ENCODE measurements around the gene SMCO2. TPM values are rescaled to one million over a fixed set of nuclear protein-coding genes. Genes with fewer than 3 reads are reported as not detected.
A peak's percentile ranks its signal among the peaks of the same experiment; 100 is the strongest.
"Not testable (repeated sequence)": the region's sequence is repeated elsewhere in the genome, so short reads cannot be mapped to it uniquely, and the experiment has no call there.

The SMCO2 gene
- total and polyA plus RNA-seq, 9 donors: 0.16 TPM; not detected in 8

DNA sequence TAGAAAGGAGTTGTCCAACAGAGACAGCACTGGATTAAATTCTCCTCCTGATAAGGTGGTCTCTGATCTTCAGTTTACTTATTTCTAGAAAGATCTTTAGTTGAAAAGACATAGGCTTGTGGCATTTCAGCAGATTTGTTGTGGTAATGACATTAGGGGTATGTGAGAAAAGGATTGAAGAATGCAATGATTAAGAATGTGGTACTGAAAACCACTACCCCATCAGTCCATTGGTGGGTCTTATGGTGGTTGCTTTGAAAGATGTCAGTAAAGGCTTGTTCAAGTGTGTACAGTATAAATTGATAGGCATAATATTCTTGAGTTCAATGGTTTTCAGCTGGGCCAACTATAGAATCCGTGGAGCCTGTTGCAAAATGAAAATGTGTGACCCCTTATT lies 88.2 kb downstream of the SMCO2 start:
- Histone ChIP-seq H3K9me3 (replicated peaks; ENCODE audit: control insufficient read depth, low read depth, low read length) (no peaks in the 10 kb centered on the region), H3K27ac (ENCODE audit: low read length) (no peak overlapping the region), H3K27me3 (ENCODE audit: control insufficient read depth, insufficient read depth, low read length) (no peaks in the 10 kb centered on the region), H3K4me1 (ENCODE audit: control insufficient read depth, insufficient read depth, low read length) (peaks cover 6% of the 10 kb centered on the region), H3K4me3 (ENCODE audit: low read length) (no peak overlapping the region), H3K36me3 (ENCODE audit: control insufficient read depth, insufficient read depth, low read length) (peaks cover 3% of the 10 kb centered on the region)
- no peak for DNase-seq
- WGBS (ENCODE audit: insufficient coverage): no CpG with 5 or more reads among the region's 1 CpG

DNA sequence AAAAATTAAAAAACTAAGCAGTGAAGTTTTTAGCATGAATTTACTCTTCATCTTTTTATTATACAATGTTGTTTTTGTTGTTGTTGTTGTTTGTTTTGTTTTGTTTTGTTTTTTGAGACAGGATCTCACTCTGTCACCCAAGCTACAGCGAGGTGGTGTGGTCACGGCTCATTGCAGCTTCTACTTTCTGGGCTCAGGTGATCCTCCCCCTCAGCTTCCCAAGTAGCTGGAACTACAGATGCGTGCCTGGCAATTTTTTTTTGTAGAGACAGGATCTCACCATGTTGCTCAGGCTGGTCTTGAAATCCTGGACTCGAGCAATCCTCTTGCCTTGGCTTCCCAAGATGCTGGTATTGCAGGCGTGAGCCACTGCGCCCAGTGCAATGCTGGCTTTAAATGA lies 88.8 kb downstream of the SMCO2 start:
- H3K9me3 ChIP-seq (replicated peaks; ENCODE audit: control insufficient read depth, low read depth, low read length): no peaks in the 10 kb centered on the region
- H3K27ac ChIP-seq (ENCODE audit: low read length): no peak overlapping the region
- H3K4me1 ChIP-seq (ENCODE audit: control insufficient read depth, insufficient read depth, low read length): peaks cover 6% of the 10 kb centered on the region
- H3K36me3 ChIP-seq (ENCODE audit: control insufficient read depth, insufficient read depth, low read length): peaks cover 3% of the 10 kb centered on the region
- no peaks in the 10 kb centered on the region for H3K27me3 ChIP-seq (ENCODE audit: control insufficient read depth, insufficient read depth, low read length)
- no peak overlapping the region for H3K4me3 ChIP-seq (ENCODE audit: low read length)
- DNase-seq: no peak
- WGBS (ENCODE audit: insufficient coverage): 67% methylated on average over 3 of the region's 6 CpGs

DNA sequence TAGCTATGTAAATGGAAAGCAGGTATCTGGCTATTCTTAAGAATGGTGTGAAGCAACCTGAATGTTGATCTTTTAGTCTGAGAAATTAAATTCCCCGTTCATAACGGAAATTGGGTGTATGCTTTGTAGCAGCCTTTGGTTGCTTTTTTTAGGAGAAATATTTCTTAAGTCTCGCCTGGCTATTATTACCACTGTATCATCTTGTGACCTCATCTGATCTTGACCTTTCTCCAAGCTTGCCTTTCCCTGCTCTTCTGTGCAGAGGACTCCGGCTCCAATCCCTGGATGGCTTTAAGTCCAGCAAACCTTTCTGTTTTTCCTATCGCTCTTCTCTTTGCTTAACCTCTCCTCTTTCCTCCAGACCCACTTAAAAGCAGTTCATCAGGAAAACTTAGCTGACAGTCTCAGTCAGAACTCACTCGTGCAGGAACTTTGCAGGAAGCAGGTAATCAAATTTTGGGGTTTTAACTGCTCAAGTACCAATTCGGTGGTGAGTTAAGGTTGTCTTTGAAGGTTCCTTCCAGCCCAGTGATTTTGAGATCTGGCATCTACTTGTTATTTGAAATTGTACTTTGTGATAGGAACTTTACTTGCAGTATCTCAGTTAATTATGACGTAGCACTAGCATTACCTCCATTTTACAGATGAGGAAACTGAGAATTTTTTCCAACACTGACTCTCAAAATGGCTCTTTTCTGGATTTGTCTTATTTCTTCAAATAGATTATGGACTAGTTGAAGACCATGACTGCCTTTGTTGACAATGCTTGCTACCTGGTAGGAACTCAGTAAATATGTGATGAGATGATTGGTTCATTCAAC lies 91.5 kb downstream of the SMCO2 start:
- DNase-seq: no peak
- 66% methylated on average over 2 of the region's 8 CpGs for WGBS (ENCODE audit: insufficient coverage)
- H3K4me3 ChIP-seq (ENCODE audit: low read length): no peak overlapping the region
- peaks cover 7% of the 10 kb centered on the region for H3K4me1 ChIP-seq (ENCODE audit: control insufficient read depth, insufficient read depth, low read length)
- H3K27me3 ChIP-seq (ENCODE audit: control insufficient read depth, insufficient read depth, low read length): no peaks in the 10 kb centered on the region
- H3K27ac ChIP-seq (ENCODE audit: low read length): no peak overlapping the region
- H3K9me3 ChIP-seq (replicated peaks; ENCODE audit: control insufficient read depth, low read depth, low read length): no peaks in the 10 kb centered on the region
- H3K36me3 ChIP-seq (ENCODE audit: control insufficient read depth, insufficient read depth, low read length): peaks cover 3% of the 10 kb centered on the region

- Histone ChIP-seq H3K4me1 (ENCODE audit: control insufficient read depth, insufficient read depth, low read length) (peaks cover 7% of the 10 kb centered on the region), H3K36me3 (ENCODE audit: control insufficient read depth, insufficient read depth, low read length) (peaks cover 3% of the 10 kb centered on the region), H3K4me3 (ENCODE audit: low read length) (no peak overlapping the region), H3K27ac (ENCODE audit: low read length) (no peak overlapping the region), H3K27me3 (ENCODE audit: control insufficient read depth, insufficient read depth, low read length) (no peaks in the 10 kb centered on the region), H3K9me3 (replicated peaks; ENCODE audit: control insufficient read depth, low read depth, low read length) (no peaks in the 10 kb centered on the region)
- no CpG with 5 or more reads among the region's 4 CpGs for WGBS (ENCODE audit: insufficient coverage)
- no peak for DNase-seq
Observed at GRCh38 chr12:27539191-27539631, 92.7 kb downstream of the SMCO2 start.

GRCh38 chr12:27541031-27541719 lies 94.6 kb downstream of the SMCO2 start:
- WGBS (ENCODE audit: insufficient coverage): 64% methylated on average over 4 of the region's 8 CpGs
- DNase-seq: no peak
- no peaks in the 10 kb centered on the region for H3K9me3 ChIP-seq (replicated peaks; ENCODE audit: control insufficient read depth, low read depth, low read length)
- H3K4me3 ChIP-seq (ENCODE audit: low read length): no peak overlapping the region
- H3K27me3 ChIP-seq (ENCODE audit: control insufficient read depth, insufficient read depth, low read length): no peaks in the 10 kb centered on the region
- peaks cover 17% of the 10 kb centered on the region for H3K4me1 ChIP-seq (ENCODE audit: control insufficient read depth, insufficient read depth, low read length)
- H3K36me3 ChIP-seq (ENCODE audit: control insufficient read depth, insufficient read depth, low read length): peaks cover under 1% of the 10 kb centered on the region
- H3K27ac ChIP-seq (ENCODE audit: low read length): no peak overlapping the region

GRCh38 chr12:27542628-27543027 lies 96.1 kb downstream of the SMCO2 start:
- H3K36me3 ChIP-seq (ENCODE audit: control insufficient read depth, insufficient read depth, low read length): no peaks in the 10 kb centered on the region
- no peaks in the 10 kb centered on the region for H3K27me3 ChIP-seq (ENCODE audit: control insufficient read depth, insufficient read depth, low read length)
- no peak overlapping the region for H3K27ac ChIP-seq (ENCODE audit: low read length)
- 40% methylated on average over 2 of the region's 5 CpGs for WGBS (ENCODE audit: insufficient coverage)
- no peak for DNase-seq
- no peaks in the 10 kb centered on the region for H3K9me3 ChIP-seq (replicated peaks; ENCODE audit: control insufficient read depth, low read depth, low read length)
- H3K4me1 ChIP-seq (ENCODE audit: control insufficient read depth, insufficient read depth, low read length): peaks cover 20% of the 10 kb centered on the region
- H3K4me3 ChIP-seq (ENCODE audit: low read length): no peak overlapping the region

- not testable (repeated sequence) for H3K36me3 ChIP-seq (ENCODE audit: control insufficient read depth, insufficient read depth, low read length); H3K27ac ChIP-seq (ENCODE audit: low read length); H3K4me3 ChIP-seq (ENCODE audit: low read length); H3K27me3 ChIP-seq (ENCODE audit: control insufficient read depth, insufficient read depth, low read length); DNase-seq; H3K9me3 ChIP-seq (replicated peaks; ENCODE audit: control insufficient read depth, low read depth, low read length)
- peaks cover 27% of the 10 kb centered on the region for H3K4me1 ChIP-seq (ENCODE audit: control insufficient read depth, insufficient read depth, low read length)
- WGBS (ENCODE audit: insufficient coverage): no CpG with 5 or more reads among the region's 1 CpG
Observed at GRCh38 chr12:27544858-27545257, 98.3 kb downstream of the SMCO2 start.

DNA sequence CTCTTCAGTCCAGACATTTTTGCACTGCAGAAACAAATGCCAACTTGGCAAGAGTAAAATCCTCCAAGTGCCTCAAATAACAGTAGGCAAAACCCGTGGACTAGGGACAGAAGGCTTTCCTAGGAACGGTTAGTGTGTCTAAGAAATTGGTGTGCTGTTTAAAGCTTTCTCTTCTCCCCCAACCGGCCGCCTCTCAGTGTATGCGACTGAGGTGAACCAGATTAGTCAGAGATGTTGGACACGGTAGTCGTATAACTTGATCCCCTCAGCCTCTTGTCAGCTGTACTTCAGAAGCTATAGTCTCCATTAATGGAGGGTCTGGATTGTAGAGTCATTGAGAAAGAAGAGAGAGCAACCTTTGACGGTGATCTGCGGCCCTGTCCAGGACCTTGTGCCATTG lies 99.1 kb downstream of the SMCO2 start:
- no peak overlapping the region for H3K4me3 ChIP-seq (ENCODE audit: low read length)
- DNase-seq: no peak
- H3K27ac ChIP-seq (ENCODE audit: low read length): peak overlapping the region; percentile 39
- no peaks in the 10 kb centered on the region for H3K27me3 ChIP-seq (ENCODE audit: control insufficient read depth, insufficient read depth, low read length)
- peaks cover 31% of the 10 kb centered on the region for H3K4me1 ChIP-seq (ENCODE audit: control insufficient read depth, insufficient read depth, low read length)
- WGBS (ENCODE audit: insufficient coverage): 81% methylated on average over 2 of the region's 9 CpGs
- H3K36me3 ChIP-seq (ENCODE audit: control insufficient read depth, insufficient read depth, low read length): no peaks in the 10 kb centered on the region
- H3K9me3 ChIP-seq (replicated peaks; ENCODE audit: control insufficient read depth, low read depth, low read length): no peaks in the 10 kb centered on the region

- 100% methylated on average over 1 of the region's 5 CpGs for whole genome bisulfite sequencing (ENCODE audit: insufficient coverage)
- H3K4me3 ChIP-seq (ENCODE audit: low read length): no peak overlapping the region
- H3K9me3 ChIP-seq (replicated peaks; ENCODE audit: control insufficient read depth, low read depth, low read length): no peaks in the 10 kb centered on the region
- H3K27ac ChIP-seq (ENCODE audit: low read length): no peak overlapping the region
- no peak for DNase-seq
- no peaks in the 10 kb centered on the region for H3K36me3 ChIP-seq (ENCODE audit: control insufficient read depth, insufficient read depth, low read length)
- peaks cover 37% of the 10 kb centered on the region for H3K4me1 ChIP-seq (ENCODE audit: control insufficient read depth, insufficient read depth, low read length)
- no peaks in the 10 kb centered on the region for H3K27me3 ChIP-seq (ENCODE audit: control insufficient read depth, insufficient read depth, low read length)
Observed at GRCh38 chr12:27547592-27547991, 101.1 kb downstream of the SMCO2 start.

GRCh38 chr12:27548301-27549199 lies 102.0 kb downstream of the SMCO2 start:
- peaks cover 46% of the 10 kb centered on the region for H3K4me1 ChIP-seq (ENCODE audit: control insufficient read depth, insufficient read depth, low read length)
- 91% methylated on average over 5 of the region's 8 CpGs for WGBS (ENCODE audit: insufficient coverage)
- H3K9me3 ChIP-seq (replicated peaks; ENCODE audit: control insufficient read depth, low read depth, low read length): no peaks in the 10 kb centered on the region
- no peaks in the 10 kb centered on the region for H3K27me3 ChIP-seq (ENCODE audit: control insufficient read depth, insufficient read depth, low read length)
- H3K36me3 ChIP-seq (ENCODE audit: control insufficient read depth, insufficient read depth, low read length): no peaks in the 10 kb centered on the region
- no peak for DNase-seq
- H3K27ac ChIP-seq (ENCODE audit: low read length): no peak overlapping the region
- H3K4me3 ChIP-seq (ENCODE audit: low read length): no peak overlapping the region

Measured in muscle of leg (tissue), 11 donors.